NT2/D1 (cell line): ENCODE results near the gene NUP155.

Experiments
- SUZ12 ChIP-seq: IDR thresholded peaks from 2 replicates; pipeline ENCODE4 v1.6.1; 2011; ENCODE audit not compliant: insufficient read length, insufficient read depth; ENCODE audit errors: extremely low read depth
- YY1 ChIP-seq: IDR thresholded peaks from 2 replicates; pipeline ENCODE4 v1.6.1; 2011; ENCODE audit not compliant: insufficient read length, insufficient read depth
- ZNF274 ChIP-seq: IDR thresholded peaks from 2 replicates; pipeline ENCODE4 v1.6.1; 2011; ENCODE audit warnings: mild to moderate bottlenecking, low read depth, low read length

GRCh38 chr5:37412515-37412914 lies 41.6 kb upstream of the NUP155 start:
- no peak for TF ChIP-seq YY1
- no peak for TF ChIP-seq SUZ12
- TF ChIP-seq ZNF274: no peak
